ENCODE results near the gene SNIP1.

Gene SNIP1

DNA sequence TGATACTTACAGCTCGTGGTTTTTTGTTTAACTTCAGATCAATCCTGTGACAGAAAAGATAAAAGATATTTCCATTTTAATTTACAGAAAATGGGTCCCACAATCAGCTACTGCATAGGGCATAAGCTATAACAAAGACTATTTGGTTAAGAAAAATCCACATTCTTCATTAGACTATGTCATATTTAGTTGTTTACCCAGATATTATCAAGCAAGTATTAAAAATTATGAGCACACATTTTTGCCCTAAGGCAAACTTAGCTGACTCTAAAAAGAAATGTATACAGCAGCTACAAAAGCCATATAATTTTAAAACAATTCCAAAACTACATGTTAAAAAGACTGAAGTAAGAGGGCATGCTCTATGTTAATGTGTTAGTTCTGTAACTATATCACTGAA is 58.2 kb downstream of the SNIP1 start:
- no peak overlapping the region for H3K4me3 ChIP-seq (replicated peaks; ENCODE audit: low read depth, low read length)
- H3K36me3 ChIP-seq (ENCODE audit: control insufficient read depth, insufficient read depth, low read length): peaks cover 3% of the 10 kb centered on the region
- no peaks in the 10 kb centered on the region for H3K27me3 ChIP-seq (replicated peaks; ENCODE audit: control insufficient read depth, insufficient read depth, low read length)
- TF ChIP-seq, protein P1, sequence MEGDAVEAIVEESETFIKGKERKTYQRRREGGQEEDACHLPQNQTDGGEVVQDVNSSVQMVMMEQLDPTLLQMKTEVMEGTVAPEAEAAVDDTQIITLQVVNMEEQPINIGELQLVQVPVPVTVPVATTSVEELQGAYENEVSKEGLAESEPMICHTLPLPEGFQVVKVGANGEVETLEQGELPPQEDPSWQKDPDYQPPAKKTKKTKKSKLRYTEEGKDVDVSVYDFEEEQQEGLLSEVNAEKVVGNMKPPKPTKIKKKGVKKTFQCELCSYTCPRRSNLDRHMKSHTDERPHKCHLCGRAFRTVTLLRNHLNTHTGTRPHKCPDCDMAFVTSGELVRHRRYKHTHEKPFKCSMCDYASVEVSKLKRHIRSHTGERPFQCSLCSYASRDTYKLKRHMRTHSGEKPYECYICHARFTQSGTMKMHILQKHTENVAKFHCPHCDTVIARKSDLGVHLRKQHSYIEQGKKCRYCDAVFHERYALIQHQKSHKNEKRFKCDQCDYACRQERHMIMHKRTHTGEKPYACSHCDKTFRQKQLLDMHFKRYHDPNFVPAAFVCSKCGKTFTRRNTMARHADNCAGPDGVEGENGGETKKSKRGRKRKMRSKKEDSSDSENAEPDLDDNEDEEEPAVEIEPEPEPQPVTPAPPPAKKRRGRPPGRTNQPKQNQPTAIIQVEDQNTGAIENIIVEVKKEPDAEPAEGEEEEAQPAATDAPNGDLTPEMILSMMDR (IDR thresholded peaks at IDR 0.05; ENCODE audit: insufficient read depth, low read length, poor library complexity, severe bottlenecking): no peak
- no peak for DNase-seq (ENCODE audit: extremely low read depth, insufficient read length)

- Histone ChIP-seq H3K36me3 (ENCODE audit: control insufficient read depth, insufficient read depth, low read length) (peaks cover 5% of the 10 kb centered on the region), H3K4me3 (replicated peaks; ENCODE audit: low read depth, low read length) (no peak overlapping the region), H3K27me3 (replicated peaks; ENCODE audit: control insufficient read depth, insufficient read depth, low read length) (no peaks in the 10 kb centered on the region)
- no peak for DNase-seq (ENCODE audit: extremely low read depth, insufficient read length)
- TF ChIP-seq, protein P1 (IDR thresholded peaks at IDR 0.05; ENCODE audit: insufficient read depth, low read length, poor library complexity, severe bottlenecking): no peak
Observed at GRCh38 chr1:37493336-37494098, 60.6 kb downstream of the SNIP1 start.

DNA sequence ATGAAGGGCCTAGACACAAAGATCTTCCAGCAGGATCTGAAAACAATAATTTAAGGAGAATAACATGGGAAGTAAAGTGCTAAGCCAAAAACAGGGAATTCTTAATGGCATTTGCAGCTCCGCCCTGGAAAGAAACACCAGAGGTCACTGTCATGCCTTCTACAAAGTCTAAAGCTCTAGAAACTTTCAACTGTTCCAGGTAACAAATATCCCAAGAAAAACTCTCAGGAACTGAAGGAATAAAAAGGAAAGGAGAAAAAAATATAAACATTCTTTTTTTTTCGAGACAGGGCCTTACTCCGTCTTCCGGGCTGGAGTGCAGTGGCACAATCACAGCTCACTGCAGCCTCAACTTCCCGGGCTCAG is 66.5 kb downstream of the SNIP1 start:
- no peaks in the 10 kb centered on the region for H3K27me3 ChIP-seq (replicated peaks; ENCODE audit: control insufficient read depth, insufficient read depth, low read length)
- peaks cover 15% of the 10 kb centered on the region for H3K36me3 ChIP-seq (ENCODE audit: control insufficient read depth, insufficient read depth, low read length)
- no peak for DNase-seq (ENCODE audit: extremely low read depth, insufficient read length)
- TF ChIP-seq, protein P1 (IDR thresholded peaks at IDR 0.05; ENCODE audit: insufficient read depth, low read length, poor library complexity, severe bottlenecking): no peak
- H3K4me3 ChIP-seq (replicated peaks; ENCODE audit: low read depth, low read length): no peak overlapping the region

DNA sequence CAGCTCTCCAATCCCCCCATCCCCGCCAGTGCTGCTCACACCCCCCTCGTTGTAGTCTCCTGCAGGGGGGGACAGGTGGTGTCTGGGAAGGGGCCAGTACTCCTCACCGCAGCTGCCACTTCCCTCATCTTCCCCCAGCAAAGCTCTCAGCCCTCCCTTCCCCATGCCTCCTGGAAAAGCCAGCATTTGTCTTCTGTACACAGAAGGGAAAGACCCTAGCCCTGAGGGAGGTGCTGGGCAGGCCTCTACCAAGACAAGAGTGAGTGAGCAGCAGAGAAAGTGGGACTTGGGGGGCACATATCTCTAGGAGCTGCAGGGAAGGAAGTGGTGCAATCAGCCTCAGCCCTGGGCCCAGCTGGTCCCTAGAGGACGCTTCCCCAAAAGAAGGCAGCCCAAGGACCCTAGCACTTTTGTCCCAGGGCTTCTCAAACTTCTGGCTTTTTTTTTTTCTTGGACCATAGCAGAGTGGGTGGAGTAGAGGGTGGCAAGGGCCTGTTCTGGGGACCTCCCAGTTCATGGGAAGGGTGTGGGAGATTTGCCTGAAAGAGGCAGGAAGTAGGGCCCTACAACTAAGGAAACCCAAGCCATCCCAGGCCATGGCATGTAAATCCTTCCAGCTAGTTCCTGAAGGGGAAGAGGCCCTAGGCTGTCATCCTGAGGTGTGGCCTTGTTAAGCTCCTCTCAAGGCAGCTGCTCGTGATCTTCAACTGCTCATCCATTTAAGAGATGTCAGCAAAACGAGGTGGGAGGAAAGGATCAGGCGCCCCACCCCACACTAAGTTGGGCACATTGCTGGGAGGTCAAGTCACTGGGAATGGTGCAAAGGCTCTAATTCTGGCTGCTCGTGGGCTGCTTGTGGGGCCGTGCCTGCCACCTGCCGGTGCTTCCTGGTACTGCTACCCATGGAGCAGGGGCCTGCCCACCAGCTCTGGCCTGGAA is 67.1 kb downstream of the SNIP1 start:
- no peak for DNase-seq (ENCODE audit: extremely low read depth, insufficient read length)
- H3K4me3 ChIP-seq (replicated peaks; ENCODE audit: low read depth, low read length): no peak overlapping the region
- H3K36me3 ChIP-seq (ENCODE audit: control insufficient read depth, insufficient read depth, low read length): peaks cover 22% of the 10 kb centered on the region
- no peaks in the 10 kb centered on the region for H3K27me3 ChIP-seq (replicated peaks; ENCODE audit: control insufficient read depth, insufficient read depth, low read length)
- TF ChIP-seq, protein P1 (IDR thresholded peaks at IDR 0.05; ENCODE audit: insufficient read depth, low read length, poor library complexity, severe bottlenecking): peak; percentile 99

DNA sequence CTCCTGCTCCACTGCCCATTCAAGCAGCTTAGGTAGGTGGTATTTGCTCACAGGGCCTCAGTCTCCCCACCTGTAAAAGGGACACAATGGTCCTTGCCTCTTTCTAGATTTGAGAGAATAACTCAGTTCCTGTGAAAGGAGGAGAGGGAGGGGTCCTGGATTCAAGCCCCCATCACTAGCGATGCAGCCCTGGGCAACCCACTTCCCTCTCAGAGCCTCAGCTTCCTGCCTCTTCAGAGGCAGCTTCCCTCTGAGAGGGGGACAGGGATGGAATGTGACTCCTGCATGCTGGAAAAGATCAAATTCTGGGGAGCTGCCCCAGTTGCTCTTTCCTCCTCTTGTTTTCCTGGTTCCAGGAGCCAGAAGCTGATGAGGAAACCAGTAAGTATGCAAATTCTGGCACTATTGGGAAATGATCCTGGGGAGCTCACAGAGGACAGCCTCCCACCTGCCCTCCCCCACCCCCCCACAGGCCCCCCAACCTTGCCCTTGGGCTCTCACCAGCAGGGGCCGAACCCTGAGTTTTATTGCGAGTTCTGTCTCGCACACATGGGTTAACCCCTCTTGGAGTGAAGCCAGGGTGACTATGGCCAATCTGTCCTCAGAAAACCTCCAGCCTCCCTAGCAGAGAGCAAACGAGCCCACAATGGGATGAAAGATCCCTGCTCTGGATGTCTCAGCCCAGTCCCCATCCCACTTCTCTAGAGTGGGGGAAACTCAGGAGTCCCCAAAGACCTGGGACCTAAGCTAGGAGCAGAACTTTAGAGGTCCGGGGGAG is 68.0 kb downstream of the SNIP1 start:
- no peak for DNase-seq (ENCODE audit: extremely low read depth, insufficient read length)
- Histone ChIP-seq H3K4me3 (replicated peaks; ENCODE audit: low read depth, low read length) (no peak overlapping the region), H3K36me3 (ENCODE audit: control insufficient read depth, insufficient read depth, low read length) (peaks cover 30% of the 10 kb centered on the region), H3K27me3 (replicated peaks; ENCODE audit: control insufficient read depth, insufficient read depth, low read length) (no peaks in the 10 kb centered on the region)
- TF ChIP-seq, protein P1 (IDR thresholded peaks at IDR 0.05; ENCODE audit: insufficient read depth, low read length, poor library complexity, severe bottlenecking): no peak
